DOHH2 (cell line): ENCODE data around the gene SMC6.

ENCODE experiments used
- H3F3A ChIP-seq: fragments of 200-600 bp; sonication (generic), shearing (Covaris generic); 2 replicates; pipeline ENCODE4 v1.6.0; 2016; ENCODE audit warnings: antibody characterized with exemption, mild to moderate bottlenecking; ENCODE audit not compliant: control insufficient read depth, insufficient read depth
- H3K27ac ChIP-seq: fragments of 200-600 bp; sonication (generic); 2 replicates; pipeline ENCODE4 v1.5.1; 2014; ENCODE audit warnings: low read depth, mild to moderate bottlenecking, low read length, moderate library complexity
- H3K27me3 ChIP-seq: fragments of 200-600 bp; sonication (generic); 2 replicates; pipeline ENCODE4 v1.6.1; 2014; ENCODE audit warnings: mild to moderate bottlenecking, low read length, mixed read lengths; ENCODE audit not compliant: control insufficient read depth
- H3K36me3 ChIP-seq: fragments of 200-600 bp; sonication (generic); 2 replicates; pipeline ENCODE4 v1.6.1; 2014; ENCODE audit warnings: mild to moderate bottlenecking, low read length, moderate library complexity, mixed read lengths; ENCODE audit not compliant: control insufficient read depth
- H3K4me1 ChIP-seq: fragments of 200-600 bp; sonication (generic); 2 replicates; pipeline ENCODE4 v1.6.1; 2014; ENCODE audit warnings: mild to moderate bottlenecking, low read length, mixed read lengths; ENCODE audit not compliant: control insufficient read depth
- H3K4me2 ChIP-seq: fragments of 200-600 bp; sonication (generic); 2 replicates; pipeline ENCODE4 v1.6.0; 2014; ENCODE audit warnings: mild to moderate bottlenecking, low read length, moderate library complexity
- H3K4me3 ChIP-seq: fragments of 200-600 bp; sonication (generic); 2 replicates; pipeline ENCODE4 v1.5.1; 2014; ENCODE audit warnings: mild to moderate bottlenecking, low read length, mixed read lengths
- H3K79me2 ChIP-seq: fragments of 200-600 bp; sonication (generic); 2 replicates; pipeline ENCODE4 v1.6.1; 2014; ENCODE audit warnings: mild to moderate bottlenecking, low read length, mixed read lengths; ENCODE audit not compliant: control insufficient read depth
- H3K9me2 ChIP-seq: fragments of 200-600 bp; sonication (generic); replicated peaks from 2 replicates; pipeline ENCODE4 v1.6.1; 2014; ENCODE audit warnings: mild to moderate bottlenecking, low read length, mixed read lengths; ENCODE audit not compliant: control insufficient read depth
- H3K9me3 ChIP-seq: fragments of 200-600 bp; sonication (generic); 2 replicates; pipeline ENCODE4 v1.6.1; 2014; ENCODE audit warnings: antibody characterized with exemption, low read length, mixed read lengths; ENCODE audit not compliant: control insufficient read depth, insufficient read depth
- H4K20me1 ChIP-seq: fragments of 200-600 bp; sonication (generic); 2 replicates; pipeline ENCODE4 v1.6.0; 2014; ENCODE audit warnings: low read depth, mild to moderate bottlenecking, antibody characterized with exemption, low read length, moderate library complexity; ENCODE audit not compliant: control insufficient read depth, insufficient read depth
- EZH2phosphoT487 ChIP-seq: fragments of 200-600 bp; sonication (generic); IDR thresholded peaks from 2 replicates; pipeline ENCODE4 v1.6.1; 2017; ENCODE audit warnings: borderline replicate concordance, mild to moderate bottlenecking, antibody characterized with exemption, low read length, moderate library complexity, mixed read lengths
- TF ChIP-seq, protein P1 (sequence below): fragments of 200-600 bp; sonication (generic); IDR thresholded peaks from one replicate; pipeline ENCODE4 v1.5.1; 2014; ENCODE audit warnings: antibody characterized with exemption, mild to moderate bottlenecking, low read depth, low read length; ENCODE audit not compliant: poor library complexity, severe bottlenecking

SMC6 gene

DNA sequence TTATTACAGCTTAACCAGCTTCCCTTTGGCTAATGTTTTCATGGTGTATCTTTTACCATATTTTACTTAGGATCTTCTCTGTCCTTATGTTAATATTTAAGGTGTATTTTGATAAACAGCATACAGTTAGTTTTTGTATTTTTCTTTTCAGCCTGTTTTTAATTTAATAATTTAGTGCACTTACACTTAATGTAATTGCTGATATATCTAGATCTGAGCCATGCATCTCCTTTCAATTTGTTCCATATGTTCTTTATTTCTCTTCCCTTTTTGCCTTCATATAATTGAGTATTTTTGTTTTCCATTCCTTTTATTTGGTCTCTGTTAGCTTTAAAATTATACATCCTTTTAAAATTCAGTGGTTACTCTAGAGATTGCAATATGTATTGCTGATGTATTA is 78.8 kb downstream of the SMC6 start:
- peaks cover 6% of the 10 kb centered on the region for H3F3A ChIP-seq
- H3K27ac ChIP-seq: no peak overlapping the region
- H3K79me2 ChIP-seq: no peaks in the 10 kb centered on the region
- H3K36me3 ChIP-seq: peaks cover 59% of the 10 kb centered on the region
- H3K4me1 ChIP-seq: no peaks in the 10 kb centered on the region
- H4K20me1 ChIP-seq: no peaks in the 10 kb centered on the region
- no peak overlapping the region for H3K4me2 ChIP-seq
- no peaks in the 10 kb centered on the region for H3K9me3 ChIP-seq
- TF ChIP-seq EZH2phosphoT487: no peak
- TF ChIP-seq, protein P1, sequence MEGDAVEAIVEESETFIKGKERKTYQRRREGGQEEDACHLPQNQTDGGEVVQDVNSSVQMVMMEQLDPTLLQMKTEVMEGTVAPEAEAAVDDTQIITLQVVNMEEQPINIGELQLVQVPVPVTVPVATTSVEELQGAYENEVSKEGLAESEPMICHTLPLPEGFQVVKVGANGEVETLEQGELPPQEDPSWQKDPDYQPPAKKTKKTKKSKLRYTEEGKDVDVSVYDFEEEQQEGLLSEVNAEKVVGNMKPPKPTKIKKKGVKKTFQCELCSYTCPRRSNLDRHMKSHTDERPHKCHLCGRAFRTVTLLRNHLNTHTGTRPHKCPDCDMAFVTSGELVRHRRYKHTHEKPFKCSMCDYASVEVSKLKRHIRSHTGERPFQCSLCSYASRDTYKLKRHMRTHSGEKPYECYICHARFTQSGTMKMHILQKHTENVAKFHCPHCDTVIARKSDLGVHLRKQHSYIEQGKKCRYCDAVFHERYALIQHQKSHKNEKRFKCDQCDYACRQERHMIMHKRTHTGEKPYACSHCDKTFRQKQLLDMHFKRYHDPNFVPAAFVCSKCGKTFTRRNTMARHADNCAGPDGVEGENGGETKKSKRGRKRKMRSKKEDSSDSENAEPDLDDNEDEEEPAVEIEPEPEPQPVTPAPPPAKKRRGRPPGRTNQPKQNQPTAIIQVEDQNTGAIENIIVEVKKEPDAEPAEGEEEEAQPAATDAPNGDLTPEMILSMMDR: no peak
- no peaks in the 10 kb centered on the region for H3K9me2 ChIP-seq
- no peaks in the 10 kb centered on the region for H3K27me3 ChIP-seq
- no peak overlapping the region for H3K4me3 ChIP-seq

DNA sequence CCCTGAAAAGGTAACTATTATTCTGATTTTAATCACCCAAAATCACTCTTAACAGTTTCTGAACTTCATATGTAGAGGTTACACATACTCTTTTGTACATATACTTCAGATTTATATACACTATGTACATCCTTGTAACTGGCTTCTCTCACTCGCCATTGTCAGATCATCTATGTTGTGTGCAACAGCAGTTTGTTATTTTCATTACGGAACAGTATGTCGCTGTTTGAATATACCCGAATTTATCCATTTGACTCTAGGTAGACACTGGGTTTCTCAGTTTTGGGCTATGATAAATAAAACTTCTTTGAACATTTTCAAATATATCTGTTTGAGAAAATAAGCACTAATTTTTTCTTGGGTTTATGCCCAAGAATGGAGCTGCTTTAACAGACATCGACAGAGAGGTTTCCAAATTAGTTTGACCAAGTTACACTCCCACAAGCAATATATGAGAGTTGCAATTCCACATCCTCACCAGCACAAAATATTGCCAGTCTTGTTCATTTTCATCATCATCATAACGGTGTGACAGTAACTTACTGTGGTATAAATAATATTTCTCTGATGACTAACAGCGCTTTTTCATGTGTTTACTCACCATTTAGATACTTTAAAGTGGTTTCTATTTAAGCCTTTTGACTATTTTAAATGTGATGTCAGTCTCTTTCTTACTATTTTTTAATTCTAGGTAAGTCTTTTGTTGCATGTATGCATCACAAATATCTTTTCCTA is 80.9 kb downstream of the SMC6 start:
- H4K20me1 ChIP-seq: no peaks in the 10 kb centered on the region
- H3K79me2 ChIP-seq: no peaks in the 10 kb centered on the region
- H3K36me3 ChIP-seq: peaks cover 62% of the 10 kb centered on the region
- H3K27me3 ChIP-seq: no peaks in the 10 kb centered on the region
- no peak overlapping the region for H3K4me3 ChIP-seq
- TF ChIP-seq, protein P1: no peak
- TF ChIP-seq EZH2phosphoT487: no peak
- no peak overlapping the region for H3K27ac ChIP-seq
- peaks cover 6% of the 10 kb centered on the region for H3F3A ChIP-seq
- no peaks in the 10 kb centered on the region for H3K4me1 ChIP-seq
- no peak overlapping the region for H3K4me2 ChIP-seq
- H3K9me2 ChIP-seq: no peaks in the 10 kb centered on the region
- H3K9me3 ChIP-seq: no peaks in the 10 kb centered on the region

DNA sequence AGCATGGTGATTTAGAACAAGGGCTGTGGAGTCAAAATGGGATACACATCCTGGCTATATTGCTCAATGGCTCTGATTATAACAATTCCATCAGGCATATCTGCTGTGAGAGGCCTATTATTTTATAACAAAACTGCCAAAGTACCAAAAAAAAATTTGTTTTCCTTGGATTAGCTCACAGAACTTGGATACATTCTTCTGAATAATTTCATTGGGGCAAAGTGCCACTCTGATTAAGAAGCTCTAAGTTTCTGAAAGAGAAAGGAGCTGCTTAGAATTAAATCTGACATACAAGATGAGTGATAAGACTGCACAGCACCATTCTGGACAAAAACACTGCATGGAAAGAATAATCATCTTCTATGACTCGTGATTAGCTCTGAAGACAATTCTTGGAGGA is 85.7 kb downstream of the SMC6 start:
- peaks cover 6% of the 10 kb centered on the region for H3F3A ChIP-seq
- no peak overlapping the region for H3K27ac ChIP-seq
- H3K4me1 ChIP-seq: no peaks in the 10 kb centered on the region
- no peak for TF ChIP-seq EZH2phosphoT487
- TF ChIP-seq, protein P1: no peak
- H3K9me3 ChIP-seq: no peaks in the 10 kb centered on the region
- H3K9me2 ChIP-seq: no peaks in the 10 kb centered on the region
- H3K36me3 ChIP-seq: peaks cover 76% of the 10 kb centered on the region
- no peak overlapping the region for H3K4me3 ChIP-seq
- no peak overlapping the region for H3K4me2 ChIP-seq
- H3K27me3 ChIP-seq: no peaks in the 10 kb centered on the region
- no peaks in the 10 kb centered on the region for H4K20me1 ChIP-seq
- H3K79me2 ChIP-seq: no peaks in the 10 kb centered on the region
